Neutrophil (primary cell): Measurements from ENCODE around the gene FAM83D.

ENCODE experiments used
- H3K27ac ChIP-seq: fragments of 200-600 bp; sonication (generic); 2 replicates; pipeline ENCODE4 v1.5.1; 2016; ENCODE audit warnings: mild to moderate bottlenecking, moderate library complexity
- H3K27me3 ChIP-seq: fragments of 200-600 bp; sonication (generic); 2 replicates; pipeline ENCODE4 v1.6.0; 2016; ENCODE audit warnings: mild to moderate bottlenecking
- H3K36me3 ChIP-seq: fragments of 200-600 bp; sonication (generic); 2 replicates; pipeline ENCODE4 v1.5.1; 2017
- H3K4me1 ChIP-seq, 2 experiments: fragments of 200-600 bp in 1 of 2; sonication (generic) in 1 of 2; 1 replicate in 1 of 2; 2 replicates in 1 of 2; pipeline versions ENCODE4 v1.5.1 to v1.6.1; 2013 to 2016; ENCODE audit warnings: low read depth in 1 of 2, low read length in 1 of 2, mild to moderate bottlenecking in 1 of 2, moderate library complexity in 1 of 2; ENCODE audit not compliant: control insufficient read depth in 1 of 2, insufficient read depth in 1 of 2
- H3K4me3 ChIP-seq, 2 experiments: fragments of 200-600 bp in 1 of 2; sonication (generic) in 1 of 2; 1 replicate in 1 of 2; 2 replicates in 1 of 2; pipeline ENCODE4 v1.5.1; 2013 to 2016; ENCODE audit warnings: low read depth in 1 of 2, low read length in 1 of 2, mild to moderate bottlenecking in 1 of 2, moderate library complexity in 1 of 2
- H3K9me3 ChIP-seq: fragments of 200-600 bp; sonication (generic); 2 replicates; pipeline ENCODE4 v1.5.1; 2016
- CTCF ChIP-seq: fragments of 200-600 bp; sonication (generic); IDR thresholded peaks from 2 replicates; pipeline ENCODE4 v1.5.1; 2016; ENCODE audit warnings: antibody characterized with exemption

The FAM83D gene

GRCh38 chr20:38889050-38889449 lies 37.2 kb upstream of the FAM83D start:
- H3K36me3 ChIP-seq: no peaks in the 10 kb centered on the region
- no peak for TF ChIP-seq CTCF
- H3K9me3 ChIP-seq: no peaks in the 10 kb centered on the region
- H3K4me3 ChIP-seq: no peak overlapping the region
- H3K4me1 ChIP-seq: peaks cover 3 to 4% of the 10 kb centered on the region in 2 experiments
- no peak overlapping the region for H3K27ac ChIP-seq
- H3K27me3 ChIP-seq: peaks cover 2% of the 10 kb centered on the region

GRCh38 chr20:38889792-38890496 lies 36.3 kb upstream of the FAM83D start:
- TF ChIP-seq CTCF: no peak
- no peaks in the 10 kb centered on the region for H3K9me3 ChIP-seq
- no peaks in the 10 kb centered on the region for H3K4me1 ChIP-seq
- no peaks in the 10 kb centered on the region for H3K36me3 ChIP-seq
- peaks cover 9% of the 10 kb centered on the region for H3K27me3 ChIP-seq
- H3K27ac ChIP-seq: no peak overlapping the region
- no peak overlapping the region for H3K4me3 ChIP-seq

GRCh38 chr20:38890497-38890818 lies 35.8 kb upstream of the FAM83D start:
- Histone ChIP-seq H3K9me3 (no peaks in the 10 kb centered on the region), H3K36me3 (no peaks in the 10 kb centered on the region), H3K27ac (no peak overlapping the region), H3K4me3 (no peak overlapping the region), H3K4me1 (no peaks in the 10 kb centered on the region), H3K27me3 (peaks cover 9% of the 10 kb centered on the region)
- no peak for TF ChIP-seq CTCF

DNA sequence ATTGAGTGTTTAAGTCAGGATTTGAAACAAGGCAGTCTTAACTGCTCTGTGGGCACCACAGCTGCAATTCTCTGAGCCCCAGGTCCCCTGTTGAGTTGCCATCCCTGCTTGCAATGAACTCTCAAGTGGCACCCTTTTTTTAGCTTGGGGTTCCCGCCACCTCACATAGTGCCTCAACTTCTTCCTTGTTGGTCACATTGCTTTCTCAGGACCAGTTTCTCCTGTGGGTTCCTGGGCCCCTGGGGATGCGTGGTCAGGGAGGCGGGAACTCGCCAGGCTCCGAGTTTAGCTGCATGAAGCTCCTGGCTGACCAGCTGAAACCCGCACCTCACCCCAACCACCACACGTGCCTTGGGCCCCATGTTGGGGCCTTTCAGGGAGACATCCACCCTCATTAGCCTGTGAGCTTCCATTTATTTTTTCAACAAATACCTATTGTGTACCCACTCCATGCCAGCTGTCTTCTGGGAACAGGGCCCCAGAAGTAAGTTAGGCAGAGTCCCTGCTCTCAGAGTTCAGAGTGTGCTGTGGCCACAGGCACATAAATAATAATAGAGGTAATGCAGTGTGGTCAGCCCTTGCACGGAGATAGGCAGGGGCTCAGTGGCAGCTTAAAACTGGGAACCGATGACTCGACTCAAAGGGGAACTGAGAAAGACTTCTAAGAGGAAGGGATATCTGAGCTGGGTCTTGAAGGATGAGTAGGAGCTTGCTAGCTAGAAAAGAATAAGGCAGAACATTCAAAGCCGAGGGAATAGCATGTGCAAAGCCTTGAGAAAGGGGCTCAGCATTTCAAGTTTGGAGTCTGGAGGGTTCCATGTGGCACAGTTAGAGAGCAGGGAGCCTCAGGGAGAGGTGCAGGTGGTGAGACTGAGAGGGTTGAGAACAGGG lies 33.9 kb upstream of the FAM83D start:
- Histone ChIP-seq H3K9me3 (no peaks in the 10 kb centered on the region), H3K27ac (no peak overlapping the region), H3K4me3 (no peak overlapping the region), H3K4me1 (no peaks in the 10 kb centered on the region), H3K36me3 (no peaks in the 10 kb centered on the region), H3K27me3 (peaks cover 9% of the 10 kb centered on the region)
- no peak for TF ChIP-seq CTCF

DNA sequence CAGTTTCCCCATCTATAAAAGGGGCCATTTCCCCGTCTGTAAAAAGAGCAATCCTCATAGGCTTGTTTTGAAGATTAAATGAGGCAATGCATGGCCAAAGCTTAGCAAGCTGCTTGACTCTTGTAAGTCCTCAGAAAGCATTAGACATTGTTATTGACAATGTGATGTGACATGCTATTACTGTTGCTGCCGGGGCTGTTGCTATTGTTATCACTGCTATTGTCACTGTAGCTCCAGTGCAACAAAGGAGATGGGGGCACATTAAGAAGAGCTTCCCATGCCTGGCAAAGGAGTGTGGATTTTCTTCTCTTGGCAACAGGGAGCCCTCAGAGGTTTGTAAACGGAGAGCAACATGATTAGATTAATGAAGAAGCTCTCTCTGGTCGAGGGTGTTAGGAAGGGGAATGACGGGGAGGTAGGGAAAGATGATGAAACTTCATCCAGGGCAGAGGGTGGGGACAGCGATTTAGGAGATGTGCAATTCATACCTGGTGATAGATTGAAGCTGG lies 33.1 kb upstream of the FAM83D start:
- Histone ChIP-seq H3K36me3 (no peaks in the 10 kb centered on the region), H3K27me3 (peaks cover 9% of the 10 kb centered on the region), H3K4me1 (no peaks in the 10 kb centered on the region), H3K27ac (no peak overlapping the region), H3K4me3 (no peak overlapping the region), H3K9me3 (no peaks in the 10 kb centered on the region)
- no peak for TF ChIP-seq CTCF
